Activated CD4-positive, alpha-beta T cell treated with anti-CD3 and anti-CD28 coated beads for 1 hour (primary cell): Measurements from ENCODE around the gene TMCO2.
A peak's percentile ranks its signal among the peaks of the same experiment; 100 is the strongest.
"Not testable (repeated sequence)": the region's sequence is repeated elsewhere in the genome, so short reads cannot be mapped to it uniquely, and the experiment has no call there.

ENCODE experiments used
- DNase-seq: peaks from one replicate; pipeline ENCODE4 v3.0.0-alpha.2; 2020

Gene TMCO2

DNA sequence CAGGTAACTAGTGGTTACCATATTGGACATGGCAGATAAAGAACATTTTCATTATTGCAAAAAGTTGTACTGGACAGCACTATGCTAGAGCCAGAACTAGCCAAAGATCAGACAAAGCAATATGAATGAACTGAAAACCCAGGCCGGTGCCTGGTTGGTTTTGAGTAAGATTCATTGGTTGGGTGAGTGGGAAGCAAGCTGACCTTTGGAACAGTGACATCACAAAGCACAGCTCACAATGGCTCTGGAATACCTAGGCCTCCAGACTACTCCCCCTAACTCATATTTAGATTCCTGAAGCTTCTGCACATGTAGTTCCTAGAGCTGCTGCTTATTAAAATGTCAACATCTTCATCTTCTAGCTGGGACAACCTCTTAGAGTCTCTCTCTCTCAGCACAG, at the start of gene TMCO2:
Gene TMCO2 (plus strand): TSS at position 283 of the 400 bp plus-strand sequence. CDS start 57 bp downstream, at position 340.
- DNase-seq: no peak

- no peak for DNase-seq
Measured at GRCh38 chr1:40199126-40199525, 48.6 kb upstream of the TMCO2 start.

GRCh38 chr1:40204856-40205255, 42.9 kb upstream of the TMCO2 start:
- no peak for DNase-seq

- no peak for DNase-seq
Measured at GRCh38 chr1:40210511-40211204, 37.1 kb upstream of the TMCO2 start.

DNA sequence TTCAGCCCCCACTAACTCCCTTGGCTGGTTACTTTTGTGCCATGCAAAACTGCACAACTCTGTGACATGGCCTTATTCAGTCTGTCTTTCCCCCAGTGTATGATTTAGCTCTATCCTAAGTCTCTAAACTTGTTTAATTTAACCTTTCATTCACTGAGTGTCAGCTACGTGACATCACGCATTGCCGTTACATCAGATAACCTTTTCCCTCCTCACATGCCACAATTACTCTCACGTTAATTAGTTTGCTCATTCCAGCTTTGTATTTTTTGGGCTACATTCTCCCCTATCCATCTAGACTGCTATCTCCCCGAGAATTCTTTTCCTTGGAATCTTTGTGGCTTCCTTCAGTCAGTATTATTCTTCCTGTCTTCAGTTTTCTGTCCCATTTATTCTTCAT, 29.4 kb upstream of the TMCO2 start:
- DNase-seq: no peak

- DNase-seq: not testable (repeated sequence)
Measured at GRCh38 chr1:40221471-40221905, 26.2 kb upstream of the TMCO2 start.

DNA sequence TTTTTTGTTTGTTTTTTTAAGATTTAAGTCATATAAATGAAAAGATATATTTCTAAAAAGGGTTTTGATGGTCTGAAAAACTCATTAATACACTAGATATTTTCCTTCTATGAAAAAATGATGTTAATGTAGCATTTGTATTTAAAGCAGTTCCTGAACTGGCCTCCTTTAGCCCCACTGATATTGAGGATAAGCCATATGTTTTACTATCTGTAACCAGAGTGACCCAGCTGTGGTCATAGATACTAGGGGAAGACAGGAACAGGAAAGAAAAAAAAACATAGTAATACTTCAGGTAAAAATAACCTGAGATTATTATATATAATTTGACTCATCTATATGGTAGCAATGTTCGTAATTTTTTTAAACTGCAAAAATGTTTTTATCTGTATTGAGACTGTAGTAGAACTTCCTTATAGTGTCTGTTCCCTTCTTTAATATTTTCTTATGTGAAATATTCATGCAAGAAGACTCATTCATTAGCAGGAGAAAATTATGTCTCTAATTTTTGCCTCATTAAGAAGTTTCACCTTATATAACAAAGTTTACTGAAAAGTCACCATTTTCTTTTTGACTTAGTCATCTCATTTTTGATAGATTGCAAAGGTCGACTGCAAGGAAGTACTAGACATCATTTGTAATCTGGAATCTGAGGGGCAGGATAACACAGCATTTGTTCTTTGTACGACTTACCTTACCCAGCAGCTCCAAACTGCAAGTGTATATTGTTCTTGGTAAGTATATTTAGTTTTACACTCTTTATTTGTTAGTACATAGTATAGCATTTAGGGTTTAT, 25.6 kb upstream of the TMCO2 start:
- no peak for DNase-seq

DNA sequence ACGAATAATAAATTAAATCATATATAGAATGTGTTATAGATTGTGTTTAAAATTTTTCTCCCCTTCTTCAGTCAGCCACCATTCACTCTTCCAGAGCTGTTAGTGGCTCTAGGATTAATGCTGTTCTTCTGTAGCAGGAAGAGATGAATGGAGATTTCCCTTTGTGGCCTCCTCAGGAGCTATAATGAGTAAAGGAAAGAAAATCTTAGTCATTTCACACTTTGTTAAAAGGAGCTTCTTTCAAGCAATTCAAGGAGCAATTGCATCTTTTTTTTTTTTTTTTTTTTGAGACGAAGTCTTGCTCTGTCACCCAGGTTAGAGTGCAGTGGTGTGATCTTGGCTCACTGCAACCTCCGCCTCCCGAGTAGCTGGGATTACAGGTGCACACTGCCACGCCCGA, 23.7 kb upstream of the TMCO2 start:
- no peak for DNase-seq

- DNase-seq: no peak
Measured at GRCh38 chr1:40226192-40226591, 21.5 kb upstream of the TMCO2 start.

- DNase-seq: peak; percentile 13
Measured at GRCh38 chr1:40232444-40232843, 15.3 kb upstream of the TMCO2 start.

DNA sequence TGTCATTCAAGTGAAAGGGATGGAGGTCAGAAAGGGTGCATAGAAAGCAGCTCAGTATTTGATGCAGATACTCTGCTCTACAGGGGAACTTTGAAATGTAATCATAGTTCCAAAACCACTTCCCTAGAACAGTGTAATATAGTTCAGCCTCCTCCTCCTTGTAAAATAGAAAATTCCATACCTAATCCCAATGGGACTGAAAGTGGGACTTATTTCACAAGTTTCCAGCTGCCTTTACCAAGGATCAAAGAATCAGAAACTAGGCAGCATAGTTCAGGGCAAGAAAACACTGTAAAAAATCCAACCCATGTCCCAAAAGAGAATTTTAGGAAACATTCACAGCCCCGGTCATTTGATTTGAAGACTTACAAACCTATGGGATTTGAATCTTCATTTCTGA, 8.1 kb upstream of the TMCO2 start:
- no peak for DNase-seq

- DNase-seq: no peak
Measured at GRCh38 chr1:40240390-40240789, 7.3 kb upstream of the TMCO2 start.

GRCh38 chr1:40241362-40241761, 6.4 kb upstream of the TMCO2 start:
- no peak for DNase-seq

DNA sequence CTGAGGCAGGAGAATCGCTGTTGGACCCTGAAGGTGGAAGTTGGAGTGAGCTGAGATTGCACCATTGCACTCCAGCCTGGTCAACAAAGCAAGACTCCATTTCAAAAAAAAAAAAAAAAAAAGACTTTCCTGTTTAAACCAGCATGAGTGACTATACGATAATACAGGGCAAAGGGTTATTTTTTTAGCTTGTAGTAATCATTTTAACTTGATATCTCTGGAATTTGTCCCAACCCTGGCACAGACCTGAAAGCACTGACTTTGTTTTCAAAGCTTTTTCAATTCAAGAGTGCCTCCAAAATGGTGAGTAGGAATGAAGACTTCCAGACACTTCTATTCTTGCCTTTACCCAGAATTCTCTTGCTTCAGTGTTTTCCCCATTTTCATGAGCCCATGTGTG, 4.4 kb upstream of the TMCO2 start:
- DNase-seq: no peak

DNA sequence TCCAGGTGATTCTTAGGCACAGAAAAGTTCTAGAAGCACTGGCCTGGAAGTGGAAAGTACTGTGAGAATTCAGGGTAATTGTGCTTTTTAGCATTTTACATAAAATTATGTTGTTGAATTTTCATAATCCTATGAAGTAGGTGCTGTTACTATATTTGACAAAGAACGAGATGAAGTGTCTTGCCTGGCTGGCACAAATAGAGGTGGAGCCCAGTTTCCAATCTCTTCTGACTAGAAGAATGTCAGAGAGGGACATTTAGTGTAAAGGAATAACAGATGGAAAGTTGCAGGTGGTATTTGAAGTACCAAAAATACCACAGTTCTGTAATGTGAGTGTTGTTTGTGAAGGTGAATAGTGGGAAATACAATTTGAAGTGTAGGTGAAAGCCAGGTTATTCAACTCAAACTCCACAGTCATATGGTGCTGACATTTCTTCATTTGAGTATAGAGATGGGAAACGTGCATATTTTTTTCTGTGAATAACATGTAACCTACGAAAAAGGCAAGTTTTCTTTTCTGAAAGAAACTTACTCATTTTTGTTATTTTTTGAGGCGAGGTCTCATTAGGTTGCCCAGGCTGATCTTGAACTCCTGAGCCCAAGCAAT, 3.5 kb upstream of the TMCO2 start:
- DNase-seq: no peak

DNA sequence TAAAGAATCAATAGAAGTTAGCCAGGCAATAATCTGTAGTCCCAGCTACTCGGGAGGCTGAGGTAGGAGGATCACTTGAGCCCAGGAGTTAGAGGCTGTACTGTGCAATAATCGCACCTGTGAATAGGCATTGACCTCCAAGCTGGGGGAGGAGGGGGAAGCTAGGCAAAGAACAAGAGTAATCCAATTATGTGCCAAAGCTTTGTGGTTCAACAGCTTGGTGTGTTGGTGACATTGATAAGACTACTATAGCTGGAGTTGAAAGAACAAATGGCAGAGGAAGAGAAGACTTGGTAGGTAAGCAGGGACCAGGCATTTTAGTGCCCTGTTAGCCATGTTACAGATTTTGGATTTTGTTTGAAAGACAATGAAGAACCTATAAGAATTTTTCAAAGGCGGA, 2.1 kb upstream of the TMCO2 start:
- DNase-seq: no peak

DNA sequence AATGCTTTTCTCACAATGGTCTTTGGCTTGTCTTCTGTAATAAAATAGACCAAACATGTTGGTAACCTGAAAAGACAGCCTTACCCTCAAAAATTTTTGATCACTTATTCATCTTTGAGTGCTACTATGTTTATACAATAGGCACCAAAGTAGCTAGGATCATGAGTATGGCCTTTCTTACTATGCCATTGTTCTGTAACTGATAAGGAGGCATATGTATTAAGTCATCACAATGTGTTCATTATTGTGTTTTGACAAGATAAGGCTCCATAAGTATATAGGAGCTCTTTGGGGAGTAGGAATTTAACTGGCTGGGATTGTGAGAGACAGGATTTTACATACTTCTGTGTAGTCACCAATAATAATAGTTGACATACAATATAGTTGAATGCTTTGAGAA, 675 bp downstream of the TMCO2 start:
- no peak for DNase-seq

- no peak for DNase-seq
Measured at GRCh38 chr1:40251456-40251855, 3.7 kb downstream of the TMCO2 start.

DNA sequence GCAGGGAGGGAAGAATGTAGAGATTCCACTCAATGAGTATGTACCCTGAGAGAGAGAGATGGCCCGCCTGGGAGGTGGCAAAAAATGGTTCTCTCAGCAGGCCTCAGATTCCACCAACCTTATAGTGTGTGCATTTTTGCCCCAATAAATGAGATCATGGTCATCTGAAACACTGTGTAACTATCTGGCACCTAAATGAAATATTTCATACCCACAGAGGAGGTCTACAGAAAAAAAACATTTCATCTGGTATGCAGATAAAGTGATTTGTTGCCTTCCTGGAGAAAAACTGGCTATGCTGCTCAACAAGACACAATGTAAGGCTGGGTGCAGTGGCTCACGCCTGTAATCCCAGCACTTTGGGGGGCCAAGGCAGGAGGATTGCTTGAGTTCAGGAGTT, 4.9 kb downstream of the TMCO2 start:
- no peak for DNase-seq

GRCh38 chr1:40255231-40255630, 7.5 kb downstream of the TMCO2 start:
- DNase-seq: no peak

GRCh38 chr1:40256401-40257084, 8.8 kb downstream of the TMCO2 start:
- no peak for DNase-seq

GRCh38 chr1:40257313-40257687, 9.6 kb downstream of the TMCO2 start:
- no peak for DNase-seq

DNA sequence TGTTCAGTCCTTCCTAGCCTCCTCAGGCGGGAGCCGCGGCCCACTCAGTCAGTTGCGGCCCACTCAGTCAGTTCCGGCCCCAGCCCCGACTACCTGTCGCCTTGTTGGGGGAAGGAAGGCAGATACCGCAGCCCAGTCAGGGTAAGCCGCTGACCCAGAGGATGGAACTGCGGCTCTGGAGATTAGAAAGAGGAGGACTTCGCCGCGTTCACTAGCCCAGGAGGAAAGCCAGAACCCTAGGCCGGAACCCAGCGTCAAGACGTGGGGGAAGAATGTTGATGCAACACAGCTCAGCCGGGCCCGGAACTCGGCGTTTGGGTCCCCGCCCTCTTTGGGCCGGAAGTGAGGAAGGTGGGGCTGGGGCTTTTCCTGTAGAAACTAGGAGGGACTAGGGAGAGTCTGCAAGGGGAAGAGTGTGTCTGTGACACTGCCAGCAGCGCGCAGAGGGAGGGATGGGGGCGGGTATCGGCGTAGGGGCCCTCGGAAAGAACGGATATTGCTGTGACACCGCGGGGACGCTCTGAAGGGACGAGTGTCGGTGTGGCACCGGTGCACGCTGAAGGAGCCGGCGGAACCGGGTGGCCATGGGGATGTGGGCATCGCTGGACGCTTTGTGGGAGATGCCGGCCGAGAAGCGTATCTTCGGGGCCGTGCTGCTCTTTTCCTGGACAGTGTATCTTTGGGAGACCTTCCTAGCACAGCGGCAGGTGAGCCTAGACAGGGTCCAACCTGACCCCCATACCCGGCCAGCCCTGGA, 10.1 kb downstream of the TMCO2 start, which contains the start of gene ZMPSTE24:
Gene ZMPSTE24 (plus strand): TSS at position 549 of the 757 bp plus-strand sequence. CDS start 36 bp downstream, at position 585.
- peak; percentile 95 for DNase-seq
